ENCODE results near the gene PSMA4. TPM values are rescaled to one million over a fixed set of nuclear protein-coding genes. Genes with fewer than 3 reads are reported as not detected.

The PSMA4 gene
- total RNA-seq, 1 experiment from 2014 or later, result 230 TPM

GRCh38 chr15:78527325-78527724, 12.9 kb upstream of the PSMA4 start:
- Histone ChIP-seq H3K4me1 (replicated peaks; ENCODE audit: insufficient read depth) (no peaks in the 10 kb centered on the region), H4K20me1 (ENCODE audit: insufficient read depth) (no peaks in the 10 kb centered on the region), H3K9me2 (ENCODE audit: insufficient read depth) (no peaks in the 10 kb centered on the region), H2AFZ (no peak overlapping the region), H3F3A (ENCODE audit: insufficient read depth, low read depth) (no peaks in the 10 kb centered on the region), H3K79me2 (ENCODE audit: low read depth) (no peaks in the 10 kb centered on the region), H3K27me3 (ENCODE audit: insufficient read depth, low read depth) (no peaks in the 10 kb centered on the region), H3K36me3 (ENCODE audit: low read depth) (no peaks in the 10 kb centered on the region), H3K27ac (no peak overlapping the region), H3K9me3 (ENCODE audit: insufficient read depth, low read depth) (no peaks in the 10 kb centered on the region), H3K4me3 (no peak overlapping the region), H3K4me2 (no peak overlapping the region)
- CTCF ChIA-PET, result no interaction called here
- intact Hi-C loops (cut with micrococcal nuclease; ENCODE audit: unreplicated experiment), result no loop called here
- TF ChIP-seq EZH2 (IDR thresholded peaks at IDR 0.05; ENCODE audit: low read depth) (no peak), CTCF (conservative IDR thresholded peaks at IDR 0.05) (no peak)
- POLR2A ChIA-PET (ENCODE audit: unreplicated experiment), result no interaction called here
- DNase-seq, result no peak
- no TSS peak for BruUV-seq (replicated peaks)

GRCh38 chr15:78533331-78533730, 6.9 kb upstream of the PSMA4 start:
- Histone ChIP-seq H2AFZ (no peak overlapping the region), H4K20me1 (ENCODE audit: insufficient read depth) (no peaks in the 10 kb centered on the region), H3K9me2 (ENCODE audit: insufficient read depth) (no peaks in the 10 kb centered on the region), H3K9me3 (ENCODE audit: insufficient read depth, low read depth) (no peaks in the 10 kb centered on the region), H3K27me3 (ENCODE audit: insufficient read depth, low read depth) (no peaks in the 10 kb centered on the region), H3K4me3 (no peak overlapping the region), H3K4me2 (no peak overlapping the region), H3K79me2 (ENCODE audit: low read depth) (no peaks in the 10 kb centered on the region), H3K36me3 (ENCODE audit: low read depth) (no peaks in the 10 kb centered on the region), H3F3A (ENCODE audit: insufficient read depth, low read depth) (no peaks in the 10 kb centered on the region), H3K27ac (no peak overlapping the region), H3K4me1 (replicated peaks; ENCODE audit: insufficient read depth) (no peaks in the 10 kb centered on the region)
- BruUV-seq (replicated peaks), result no TSS peak
- no peak for DNase-seq
- TF ChIP-seq CTCF (conservative IDR thresholded peaks at IDR 0.05) (no peak), EZH2 (IDR thresholded peaks at IDR 0.05; ENCODE audit: low read depth) (no peak)
- POLR2A ChIA-PET (ENCODE audit: unreplicated experiment), result no interaction called here
- CTCF ChIA-PET, result no interaction called here
- intact Hi-C loops (cut with micrococcal nuclease; ENCODE audit: unreplicated experiment), result no loop called here

- H3K79me2 ChIP-seq (ENCODE audit: low read depth), result peaks cover 9% of the 10 kb centered on the region
- no peaks in the 10 kb centered on the region for H3K36me3 ChIP-seq (ENCODE audit: low read depth)
- H3K27me3 ChIP-seq (ENCODE audit: insufficient read depth, low read depth), result no peaks in the 10 kb centered on the region
- ChIA-PET POLR2A (ENCODE audit: unreplicated experiment) (no interaction called here), CTCF (no interaction called here)
- BruUV-seq (replicated peaks), result no TSS peak
- H3K9me3 ChIP-seq (ENCODE audit: insufficient read depth, low read depth), result no peaks in the 10 kb centered on the region
- no peaks in the 10 kb centered on the region for H3K9me2 ChIP-seq (ENCODE audit: insufficient read depth)
- no peak overlapping the region for H2AFZ ChIP-seq
- DNase-seq, result no peak
- TF ChIP-seq EZH2 (IDR thresholded peaks at IDR 0.05; ENCODE audit: low read depth) (no peak), CTCF (conservative IDR thresholded peaks at IDR 0.05) (no peak)
- H4K20me1 ChIP-seq (ENCODE audit: insufficient read depth), result no peaks in the 10 kb centered on the region
- intact Hi-C loops (cut with micrococcal nuclease; ENCODE audit: unreplicated experiment), result no loop called here
- H3K4me1 ChIP-seq (replicated peaks; ENCODE audit: insufficient read depth), result no peaks in the 10 kb centered on the region
- H3K4me3 ChIP-seq, result no peak overlapping the region
- H3K4me2 ChIP-seq, result no peak overlapping the region
- H3F3A ChIP-seq (ENCODE audit: insufficient read depth, low read depth), result no peaks in the 10 kb centered on the region
- H3K27ac ChIP-seq, result no peak overlapping the region
Measured at GRCh38 chr15:78536134-78536533, 4.1 kb upstream of the PSMA4 start.

All from PC-9 (cell line).